ENCODE data around the gene FZD10. TPM values are rescaled to one million over a fixed set of nuclear protein-coding genes. Genes with fewer than 3 reads are reported as not detected.

Gene FZD10
- total RNA-seq, 2 experiments from 2014 or later: not detected

- Mint-ChIP-seq H3K4me1 (no peaks in the 10 kb centered on the region), H3K27me3 (no peaks in the 10 kb centered on the region), H3K36me3 (ENCODE audit: low read depth) (no peaks in the 10 kb centered on the region), H3K9me3 (no peaks in the 10 kb centered on the region), H3K27ac (no peak overlapping the region), H3K4me3 (no peak overlapping the region)
- CTCF ChIA-PET: no interaction called here
- DNase-seq: no peak
- POLR2A ChIA-PET: no interaction called here
Observed at GRCh38 chr12:130126023-130126432, 36.2 kb upstream of the FZD10 start.

GRCh38 chr12:130127532-130127911, 34.7 kb upstream of the FZD10 start:
- Mint-ChIP-seq H3K27ac (no peak overlapping the region), H3K4me3 (no peak overlapping the region), H3K9me3 (no peaks in the 10 kb centered on the region), H3K27me3 (no peaks in the 10 kb centered on the region), H3K36me3 (ENCODE audit: low read depth) (no peaks in the 10 kb centered on the region), H3K4me1 (no peaks in the 10 kb centered on the region)
- no peak for DNase-seq
- POLR2A ChIA-PET: no interaction called here
- CTCF ChIA-PET: interaction anchor here (1.0 kb wide), 1 partner anchor 9 kb away, joined by 3 read pairs; no protein-coding TSS in a partner anchor

- H3K27ac Mint-ChIP-seq: no peak overlapping the region
- ChIA-PET CTCF (interaction anchor here (0.7 kb wide), 1 partner anchor 9 kb away, joined by 3 read pairs; no protein-coding TSS in a partner anchor), POLR2A (no interaction called here)
- H3K4me3 Mint-ChIP-seq: no peak overlapping the region
- H3K27me3 Mint-ChIP-seq: no peaks in the 10 kb centered on the region
- no peaks in the 10 kb centered on the region for H3K36me3 Mint-ChIP-seq (ENCODE audit: low read depth)
- no peaks in the 10 kb centered on the region for H3K4me1 Mint-ChIP-seq
- no peak for DNase-seq
- no peaks in the 10 kb centered on the region for H3K9me3 Mint-ChIP-seq
Observed at GRCh38 chr12:130127912-130128789, 34.1 kb upstream of the FZD10 start.

- Mint-ChIP-seq H3K27me3 (no peaks in the 10 kb centered on the region), H3K4me3 (no peak overlapping the region), H3K4me1 (no peaks in the 10 kb centered on the region), H3K36me3 (ENCODE audit: low read depth) (no peaks in the 10 kb centered on the region), H3K9me3 (no peaks in the 10 kb centered on the region), H3K27ac (no peak overlapping the region)
- POLR2A ChIA-PET: no interaction called here
- no peak for DNase-seq
- CTCF ChIA-PET: interaction anchor here (0.6 to 0.7 kb wide), 2 partner anchors 10 to 899 kb away, joined by 3 to 4 read pairs; no protein-coding TSS in a partner anchor
Observed at GRCh38 chr12:130128790-130129735, 33.2 kb upstream of the FZD10 start.

- Mint-ChIP-seq H3K4me3 (no peak overlapping the region), H3K36me3 (ENCODE audit: low read depth) (no peaks in the 10 kb centered on the region), H3K9me3 (peaks cover 4% of the 10 kb centered on the region), H3K27me3 (no peaks in the 10 kb centered on the region), H3K27ac (no peak overlapping the region), H3K4me1 (no peaks in the 10 kb centered on the region)
- no peak for DNase-seq
- ChIA-PET CTCF (no interaction called here), POLR2A (no interaction called here)
Observed at GRCh38 chr12:130130346-130130745, 31.9 kb upstream of the FZD10 start.

- peaks cover 6% of the 10 kb centered on the region for H3K9me3 Mint-ChIP-seq
- ChIA-PET CTCF (no interaction called here), POLR2A (no interaction called here)
- H3K4me1 Mint-ChIP-seq: no peaks in the 10 kb centered on the region
- no peak for DNase-seq
- no peak overlapping the region for H3K27ac Mint-ChIP-seq
- no peaks in the 10 kb centered on the region for H3K27me3 Mint-ChIP-seq
- no peaks in the 10 kb centered on the region for H3K36me3 Mint-ChIP-seq (ENCODE audit: low read depth)
- no peak overlapping the region for H3K4me3 Mint-ChIP-seq
Observed at GRCh38 chr12:130131025-130131424, 31.2 kb upstream of the FZD10 start.

GRCh38 chr12:130131801-130132200, 30.5 kb upstream of the FZD10 start:
- no peak for DNase-seq
- Mint-ChIP-seq H3K36me3 (ENCODE audit: low read depth) (no peaks in the 10 kb centered on the region), H3K27me3 (no peaks in the 10 kb centered on the region), H3K4me1 (no peaks in the 10 kb centered on the region), H3K4me3 (no peak overlapping the region), H3K27ac (no peak overlapping the region), H3K9me3 (peaks cover 6% of the 10 kb centered on the region)
- ChIA-PET CTCF (no interaction called here), POLR2A (no interaction called here)

- ChIA-PET POLR2A (no interaction called here), CTCF (no interaction called here)
- Mint-ChIP-seq H3K4me1 (no peaks in the 10 kb centered on the region), H3K9me3 (peaks cover 6% of the 10 kb centered on the region), H3K36me3 (ENCODE audit: low read depth) (no peaks in the 10 kb centered on the region), H3K27ac (no peak overlapping the region), H3K27me3 (no peaks in the 10 kb centered on the region), H3K4me3 (no peak overlapping the region)
- no peak for DNase-seq
Observed at GRCh38 chr12:130132831-130133511, 29.3 kb upstream of the FZD10 start.

GRCh38 chr12:130133851-130134562, 28.3 kb upstream of the FZD10 start:
- POLR2A ChIA-PET: no interaction called here
- CTCF ChIA-PET: no interaction called here
- no peaks in the 10 kb centered on the region for H3K4me1 Mint-ChIP-seq
- H3K36me3 Mint-ChIP-seq (ENCODE audit: low read depth): no peaks in the 10 kb centered on the region
- no peaks in the 10 kb centered on the region for H3K27me3 Mint-ChIP-seq
- H3K9me3 Mint-ChIP-seq: peaks cover 6% of the 10 kb centered on the region
- DNase-seq: no peak
- H3K27ac Mint-ChIP-seq: no peak overlapping the region
- H3K4me3 Mint-ChIP-seq: no peak overlapping the region

- no peaks in the 10 kb centered on the region for H3K36me3 Mint-ChIP-seq (ENCODE audit: low read depth)
- H3K27me3 Mint-ChIP-seq: no peaks in the 10 kb centered on the region
- no peak for DNase-seq
- CTCF ChIA-PET: no interaction called here
- H3K4me1 Mint-ChIP-seq: no peaks in the 10 kb centered on the region
- H3K9me3 Mint-ChIP-seq: peaks cover 6% of the 10 kb centered on the region
- POLR2A ChIA-PET: no interaction called here
- H3K27ac Mint-ChIP-seq: no peak overlapping the region
- H3K4me3 Mint-ChIP-seq: no peak overlapping the region
Observed at GRCh38 chr12:130134563-130134915, 27.7 kb upstream of the FZD10 start.

- Mint-ChIP-seq H3K27me3 (no peaks in the 10 kb centered on the region), H3K4me3 (no peak overlapping the region), H3K27ac (no peak overlapping the region), H3K9me3 (peaks cover 6% of the 10 kb centered on the region), H3K36me3 (ENCODE audit: low read depth) (no peaks in the 10 kb centered on the region), H3K4me1 (no peaks in the 10 kb centered on the region)
- ChIA-PET CTCF (no interaction called here), POLR2A (no interaction called here)
- DNase-seq: no peak
Observed at GRCh38 chr12:130136509-130137039, 25.7 kb upstream of the FZD10 start.
